Pancreas (tissue), 10 donors: Measurements from ENCODE around the gene BANK1. TPM values are rescaled to one million over a fixed set of nuclear protein-coding genes. Genes with fewer than 3 reads are reported as not detected.

Source experiments
- ATAC-seq, 4 donors: fragments of 200-7000 bp; cut with Tn5 transposase; one replicate each; pipeline versions ENCODE4 v1.8.0 to v1.9.1; 2020; ENCODE audit warnings: mild to moderate bottlenecking in 4 of 4, moderate library complexity in 4 of 4
- DNase-seq, 6 donors: peaks; one replicate each; pipeline ENCODE4 v3.0.0-alpha.2; 2020
- FAIRE-seq: peaks from 2 replicates; lab custom pipeline; 2012; peaks lifted over from hg19 to GRCh38; lab: Jason Lieb, UNC
- H3K27ac ChIP-seq, 4 donors: fragments of 200-600 bp; sonication (generic); 1 replicate in 3 of 4; 2 replicates in 1 of 4; pipeline versions ENCODE4 v1.5.0 to v1.8.0; 2020
- H3K27me3 ChIP-seq, 4 donors: fragments of 200-600 bp; one replicate each; pipeline ENCODE4 v1.8.0; 2021
- H3K36me3 ChIP-seq, 3 donors: fragments of 200-600 bp; sonication (generic) in 1 of 3; one replicate each; pipeline versions ENCODE4 v1.5.0 to v1.8.0; 2020 to 2021
- H3K4me1 ChIP-seq, 3 donors: fragments of 200-600 bp; one replicate each; pipeline ENCODE4 v1.8.0; 2021
- H3K4me3 ChIP-seq, 4 donors: fragments of 200-600 bp; sonication (generic) in 2 of 4; one replicate each; pipeline versions ENCODE4 v1.5.0 to v1.8.0; 2020 to 2021
- H3K9me3 ChIP-seq, 4 donors: fragments of 200-600 bp; one replicate each; pipeline ENCODE4 v1.8.0; 2021
- WGBS, 2 donors: extraction: QIAGEN DNeasy Blood & Tissue Kit; methylation state at CpG; one replicate each; pipeline ENCODE4 v1.1.7; 2013; 5-methylcytosine and 5-hydroxymethylcytosine counted together
- intact Hi-C, 3 donors: fragments of 100-400 bp; cut with DNase I; formaldehyde crosslinking; loops; one replicate each; pipeline versions ENCODE4 v1.11.1 to v1.14.2; 2022
- polyA plus RNA-seq, 2 donors: library from polyadenylated mRNA; stranded (reverse); fragments of 200-250 nt; gene quantifications; one replicate each; pipeline ENCODE4 v1.2.3, GENCODE V29; 2013
- total RNA-seq, 6 donors: library from RNA; stranded (reverse); fragmentation: NEBNext Ultra II Directional in 4 of 6; extraction: Animal tissue kit (Norgen Biotek cat#: 25700) in 4 of 6; gene quantifications; one replicate each; pipeline versions ENCODE4 v1.2.1 to v1.2.4, GENCODE V29; 2021 to 2023
- TF ChIP-seq, protein P1 (sequence below), 4 donors: fragments of 200-600 bp; sonication (generic) in 3 of 4; IDR thresholded peaks; one replicate each; pipeline versions ENCODE4 v1.5.0 to v1.8.0; 2021; ENCODE audit warnings: antibody characterized with exemption in 4 of 4
- donor health status: healthy with polysubstance abuse.
- donor health status: DM: no; HTN: no; CAD: no; lungs with moderate emphysema.
- donor health status: DM: no; HTN: no; CAD: no.
- donor health status: control.
- donor health status: control.
- donor health status: Bipolar disorder and iron deficiency.
- donor health status: DM: yes; HTN: yes; CAD: no.
- donor health status: DM: no; HTN: no; CAD: no.
- donor health status: DM: no; HTN: no; CAD: no.
- donor health status: DM: yes; HTN: yes; CAD: no.

Gene BANK1
- total and polyA plus RNA-seq, 8 donors, result 0.13 to 2.0 (median 0.48) TPM

DNA sequence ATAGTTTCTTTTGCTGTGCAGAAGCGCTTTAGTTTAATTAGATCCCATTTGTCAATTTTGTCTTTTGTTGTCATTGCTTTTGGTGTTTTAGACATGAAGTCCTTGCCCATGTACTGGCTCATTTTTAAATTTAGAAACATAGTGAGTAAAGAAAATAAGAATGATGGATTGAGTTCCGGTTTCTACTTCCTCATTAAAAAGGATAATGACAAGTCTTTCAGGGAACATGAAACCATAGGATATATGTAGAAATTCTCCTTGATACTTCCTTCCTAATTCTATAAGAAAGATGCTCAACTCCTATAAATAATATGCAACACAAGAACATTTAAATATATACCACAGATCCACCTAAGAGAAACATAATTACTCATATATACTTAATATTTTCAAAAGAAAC lies 240.9 kb downstream of the BANK1 start:
- Histone ChIP-seq H3K4me1 (no peaks in the 10 kb centered on the region), H3K36me3 (no peaks in the 10 kb centered on the region), H3K27me3 (no peaks in the 10 kb centered on the region), H3K4me3 (no peak overlapping the region), H3K27ac (no peak overlapping the region), H3K9me3 (no peaks in the 10 kb centered on the region)
- ATAC-seq (no peak), FAIRE-seq (no peak), DNase-seq (no peak)
- WGBS, 2 donors, result 72 to 81% methylated on average over 2 of the region's 2 CpGs
- TF ChIP-seq, protein P1, sequence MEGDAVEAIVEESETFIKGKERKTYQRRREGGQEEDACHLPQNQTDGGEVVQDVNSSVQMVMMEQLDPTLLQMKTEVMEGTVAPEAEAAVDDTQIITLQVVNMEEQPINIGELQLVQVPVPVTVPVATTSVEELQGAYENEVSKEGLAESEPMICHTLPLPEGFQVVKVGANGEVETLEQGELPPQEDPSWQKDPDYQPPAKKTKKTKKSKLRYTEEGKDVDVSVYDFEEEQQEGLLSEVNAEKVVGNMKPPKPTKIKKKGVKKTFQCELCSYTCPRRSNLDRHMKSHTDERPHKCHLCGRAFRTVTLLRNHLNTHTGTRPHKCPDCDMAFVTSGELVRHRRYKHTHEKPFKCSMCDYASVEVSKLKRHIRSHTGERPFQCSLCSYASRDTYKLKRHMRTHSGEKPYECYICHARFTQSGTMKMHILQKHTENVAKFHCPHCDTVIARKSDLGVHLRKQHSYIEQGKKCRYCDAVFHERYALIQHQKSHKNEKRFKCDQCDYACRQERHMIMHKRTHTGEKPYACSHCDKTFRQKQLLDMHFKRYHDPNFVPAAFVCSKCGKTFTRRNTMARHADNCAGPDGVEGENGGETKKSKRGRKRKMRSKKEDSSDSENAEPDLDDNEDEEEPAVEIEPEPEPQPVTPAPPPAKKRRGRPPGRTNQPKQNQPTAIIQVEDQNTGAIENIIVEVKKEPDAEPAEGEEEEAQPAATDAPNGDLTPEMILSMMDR (IDR thresholded peaks at IDR 0.05), result no peak
- intact Hi-C loops, result no loop called here

DNA sequence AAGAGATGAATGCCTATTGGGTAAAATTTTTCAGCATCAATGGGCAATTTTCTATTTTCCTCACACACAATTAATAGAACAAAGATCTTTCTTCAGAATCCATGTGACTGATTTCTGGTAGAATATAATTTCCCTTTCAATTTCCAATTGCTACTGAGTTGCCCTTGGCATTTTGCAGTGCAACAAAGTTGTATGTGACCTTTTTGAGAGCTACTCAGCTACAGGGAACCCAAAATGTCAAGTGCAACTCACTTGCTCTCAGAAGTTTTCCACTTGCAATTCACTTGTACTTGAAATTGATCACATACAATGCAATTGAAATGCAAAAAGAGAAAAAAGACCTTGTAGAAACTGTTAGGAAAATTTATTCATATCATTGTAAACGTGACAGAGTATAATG lies 245.5 kb downstream of the BANK1 start:
- 46 to 53% methylated on average over 1 of the region's 1 CpG for WGBS, 2 donors
- intact Hi-C loops, result no loop called here

DNA sequence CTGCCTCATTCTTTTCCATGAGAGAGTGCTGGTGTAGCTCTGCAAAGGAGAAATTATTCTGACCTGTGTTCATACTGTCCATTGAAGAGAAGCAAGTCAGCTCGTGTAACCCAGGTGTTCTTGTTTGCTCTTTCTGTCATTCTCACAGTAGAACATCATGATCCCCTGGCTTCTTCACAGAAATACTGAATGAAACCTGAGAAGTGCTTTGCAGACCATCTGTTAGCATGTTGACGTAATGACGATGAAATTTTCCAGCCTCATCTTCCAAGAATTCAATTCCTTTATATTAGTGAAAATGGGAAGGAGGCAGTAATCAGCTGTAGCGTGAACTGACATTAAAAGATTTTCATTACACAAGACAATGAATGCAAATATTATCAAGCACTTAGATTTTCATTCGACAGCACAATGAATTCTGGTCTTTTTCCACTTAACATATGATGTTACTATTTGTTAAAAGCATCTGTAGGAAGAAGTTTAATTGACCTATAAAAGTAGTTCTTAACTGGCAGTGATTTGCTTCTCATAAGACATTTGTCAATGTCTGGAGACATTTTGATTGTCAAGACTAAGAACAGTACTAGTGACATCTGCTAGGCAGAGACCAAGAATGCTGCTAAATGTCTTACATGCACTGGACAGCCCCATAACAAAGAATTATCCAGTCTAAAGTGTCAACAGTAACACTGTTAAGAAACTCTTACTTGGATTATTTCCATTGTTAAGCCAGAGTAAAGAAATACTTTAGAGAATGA lies 246.3 kb downstream of the BANK1 start:
- 45 to 47% methylated on average over 5 of the region's 5 CpGs for WGBS, 2 donors
- Histone ChIP-seq H3K4me1 (no peaks in the 10 kb centered on the region), H3K36me3 (no peaks in the 10 kb centered on the region), H3K9me3 (no peaks in the 10 kb centered on the region), H3K27ac (no peak overlapping the region), H3K4me3 (no peak overlapping the region), H3K27me3 (no peaks in the 10 kb centered on the region)
- intact Hi-C loops, result no loop called here
- DNase-seq (no peak), FAIRE-seq (no peak), ATAC-seq (peak in 2 of 4 donors; percentile 80 to 86)
- TF ChIP-seq, protein P1 (IDR thresholded peaks at IDR 0.05), result no peak

More for the DNA sequence above, 245.5 kb downstream of the BANK1 start:
- Histone ChIP-seq H3K9me3 (no peaks in the 10 kb centered on the region), H3K27ac (no peak overlapping the region), H3K4me3 (no peak overlapping the region), H3K27me3 (no peaks in the 10 kb centered on the region), H3K4me1 (no peaks in the 10 kb centered on the region), H3K36me3 (no peaks in the 10 kb centered on the region)
- TF ChIP-seq, protein P1 (IDR thresholded peaks at IDR 0.05), result no peak
- no peak for FAIRE-seq
- no peak for DNase-seq
- no peak for ATAC-seq

DNA sequence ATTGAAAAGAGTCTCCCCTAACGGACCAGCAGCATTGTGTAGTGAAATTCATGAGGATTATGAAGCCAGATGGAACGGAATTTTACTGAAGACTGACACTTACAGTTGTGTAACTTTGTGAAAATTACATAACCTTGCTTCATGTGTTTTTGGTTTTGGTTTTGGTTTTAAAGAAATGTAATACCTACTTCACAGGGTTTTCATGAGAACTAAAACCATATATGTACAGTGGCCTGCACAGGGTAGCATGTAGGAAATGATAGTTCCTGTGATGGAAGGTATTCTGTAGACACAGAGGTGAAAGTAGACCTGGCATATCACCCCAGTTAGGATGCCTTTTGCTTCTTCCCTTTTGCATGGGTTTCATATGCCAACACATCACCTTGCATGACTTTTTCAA lies 247.0 kb downstream of the BANK1 start:
- TF ChIP-seq, protein P1 (IDR thresholded peaks at IDR 0.05), result no peak
- H3K27ac ChIP-seq, result no peak overlapping the region
- intact Hi-C loops, result no loop called here
- H3K27me3 ChIP-seq, result peaks cover 0 to 3% (median 0%) of the 10 kb centered on the region in 4 donors
- FAIRE-seq, result no peak
- H3K9me3 ChIP-seq, result no peaks in the 10 kb centered on the region
- H3K4me1 ChIP-seq, result no peaks in the 10 kb centered on the region
- no peaks in the 10 kb centered on the region for H3K36me3 ChIP-seq
- DNase-seq, result no peak
- H3K4me3 ChIP-seq, result no peak overlapping the region
- 28 to 44% methylated on average over 2 of the region's 2 CpGs for WGBS, 2 donors
- peak in 1 of 4 donors; percentile 20 for ATAC-seq
